ENCODE measurements around the gene FIGLA.

Gene FIGLA

DNA sequence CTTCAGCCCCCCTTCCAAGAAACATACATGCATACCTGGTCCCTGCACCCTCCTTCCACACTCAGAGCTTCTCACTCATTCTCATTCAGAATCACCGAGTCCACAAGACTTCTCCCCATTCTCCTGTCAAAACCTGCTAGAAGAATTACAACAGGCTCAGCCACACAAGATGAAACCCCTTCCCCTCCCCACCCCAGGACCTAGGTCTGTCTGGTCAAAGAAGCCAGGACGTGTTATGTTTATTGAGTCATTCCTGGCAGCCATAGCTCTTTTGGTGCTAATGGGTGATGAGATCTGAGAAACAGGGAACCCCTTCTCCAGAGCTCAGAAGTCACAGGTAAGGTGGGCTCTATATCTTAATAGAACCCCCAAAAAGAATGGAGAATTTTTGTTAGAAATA is 21.0 kb downstream of the FIGLA start:
- no peak for DNase-seq

DNA sequence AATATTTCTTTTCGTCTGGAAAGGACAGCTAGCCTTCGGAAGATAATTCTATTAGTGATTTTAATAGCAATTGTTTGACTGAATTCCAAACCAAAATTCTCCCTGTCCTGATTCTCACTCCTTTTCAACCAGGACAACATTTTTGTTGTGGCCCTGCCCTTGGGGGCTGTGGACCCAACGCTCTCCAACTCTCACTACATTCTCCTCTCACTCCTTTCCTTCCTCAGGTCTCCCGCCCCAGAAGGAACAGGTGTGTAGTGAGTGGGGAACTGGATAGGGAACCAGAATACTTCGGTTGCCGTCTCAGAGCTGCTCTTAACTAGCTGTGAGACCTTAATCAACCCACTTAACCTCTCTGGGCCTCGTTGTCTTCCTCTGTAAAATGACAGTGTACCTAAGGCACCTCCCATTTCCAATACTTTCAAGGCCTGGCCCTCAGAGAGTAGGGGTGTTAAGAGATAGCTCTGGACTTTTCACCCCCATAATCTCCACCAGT is 21.8 kb downstream of the FIGLA start:
- no peak for DNase-seq

DNA sequence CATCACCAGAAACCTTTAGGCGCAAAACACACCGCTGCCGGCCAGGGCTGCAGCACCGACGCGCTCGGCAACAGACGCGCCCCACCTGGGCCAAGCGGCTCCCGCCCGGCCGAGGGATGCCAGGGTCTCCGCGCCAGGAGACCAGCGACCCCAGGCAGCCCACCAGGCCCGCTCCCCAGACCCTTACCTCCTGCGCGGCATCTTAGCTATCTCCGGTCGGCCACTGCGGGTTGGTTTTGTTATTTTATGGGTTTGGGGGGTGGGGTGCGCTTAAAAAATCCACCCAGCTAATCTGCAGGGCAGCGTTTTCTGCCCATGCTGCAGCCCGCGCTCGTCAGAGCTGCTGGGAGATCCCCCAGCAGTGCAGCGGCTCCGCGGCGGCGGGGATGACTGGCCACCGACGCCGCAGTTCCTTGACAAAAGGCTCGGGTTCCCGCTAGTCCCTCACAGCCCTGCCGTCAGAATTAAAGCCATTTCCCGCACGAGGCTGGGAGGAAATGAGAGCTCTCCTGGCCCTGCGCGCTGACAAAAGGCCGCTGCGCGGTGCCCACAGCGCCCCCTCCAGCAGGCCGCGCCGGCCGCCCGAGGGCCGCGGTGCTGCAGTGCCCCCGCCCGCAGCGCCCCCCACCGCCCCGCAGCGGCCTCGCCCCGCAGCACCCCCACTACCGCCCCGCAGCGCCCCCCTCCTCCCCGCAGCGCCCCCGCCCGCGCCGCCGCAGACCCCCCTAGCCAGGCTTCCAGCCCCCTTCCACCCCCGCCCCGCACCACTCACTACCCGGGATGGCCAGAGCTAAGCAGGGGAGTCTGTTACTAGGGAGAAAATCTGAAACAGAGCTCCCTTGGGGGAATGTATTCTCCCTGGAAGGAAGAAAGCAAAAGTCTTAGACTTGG is 22.5 kb downstream of the FIGLA start, which contains the start of gene ADD2:
Gene ADD2, minus strand, starts transcription at position 502 of the 891 bp plus-strand sequence. CDS start 61,792 bp downstream, outside the sequence.
- DNase-seq, result peak; percentile 56

DNA sequence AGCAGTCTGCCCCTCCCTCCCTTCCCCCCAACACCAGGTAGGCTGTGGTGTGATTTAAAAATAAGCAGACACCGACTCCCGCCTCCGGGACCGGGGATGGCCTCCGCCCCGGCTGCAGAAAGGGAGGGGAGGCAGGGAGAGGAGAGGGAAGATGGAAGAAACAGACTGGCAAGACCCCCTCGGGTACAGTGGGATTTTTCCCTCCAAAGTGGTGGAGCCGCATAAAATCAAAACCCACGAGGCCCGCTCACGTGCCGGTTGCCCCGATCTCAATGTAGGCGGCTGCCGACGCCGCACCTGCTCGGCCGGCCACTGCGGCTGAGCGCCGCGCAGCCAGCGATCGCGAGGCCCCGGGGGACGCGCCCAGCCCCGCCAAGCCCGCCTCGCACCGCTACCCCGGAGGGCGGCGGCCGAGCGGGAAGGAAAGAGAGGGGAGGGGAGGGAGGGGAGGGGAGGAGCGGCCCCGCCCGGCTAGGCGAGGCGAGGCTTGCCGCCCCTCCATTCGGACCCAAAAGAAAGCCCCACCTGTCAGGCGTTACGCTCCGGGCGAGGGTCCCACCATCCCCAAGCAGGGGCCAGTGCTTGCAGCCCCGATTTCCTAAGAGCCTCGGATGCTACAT is 23.3 kb downstream of the FIGLA start:
- DNase-seq, result peak; percentile 25

DNA sequence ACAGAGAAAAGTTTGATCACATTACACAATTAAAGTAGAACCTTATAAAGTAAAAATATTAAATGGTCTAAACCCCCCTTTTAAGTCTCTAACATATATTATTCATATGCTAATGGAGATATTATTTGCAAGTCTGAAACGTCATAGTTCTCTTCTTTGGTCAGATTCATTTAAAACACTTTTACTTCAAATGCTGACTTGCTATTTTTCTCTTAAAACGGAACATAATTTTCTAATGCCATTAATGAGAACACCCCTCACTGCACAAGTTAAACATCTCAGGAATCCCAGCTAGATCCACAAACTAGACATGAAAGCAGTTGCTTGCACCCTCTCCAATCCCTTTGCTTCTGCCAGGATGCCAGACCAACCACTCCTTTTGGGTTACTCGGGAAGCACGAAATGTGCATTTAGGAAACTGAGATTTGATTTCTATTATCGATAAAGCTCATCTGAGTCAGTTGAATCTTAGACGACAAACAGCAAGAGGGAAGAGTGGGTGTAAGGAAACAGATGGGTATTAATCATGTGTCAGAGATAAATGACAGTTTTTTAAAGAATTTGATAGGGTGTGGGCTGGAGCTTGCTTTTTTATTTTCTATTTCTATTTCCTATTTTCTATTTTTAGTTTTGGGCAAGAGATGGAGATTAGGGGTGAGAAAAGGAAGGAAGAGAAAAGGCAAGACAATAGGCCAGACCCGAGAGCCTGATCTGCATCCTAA is 23.9 kb downstream of the FIGLA start:
- DNase-seq, result no peak

DNA sequence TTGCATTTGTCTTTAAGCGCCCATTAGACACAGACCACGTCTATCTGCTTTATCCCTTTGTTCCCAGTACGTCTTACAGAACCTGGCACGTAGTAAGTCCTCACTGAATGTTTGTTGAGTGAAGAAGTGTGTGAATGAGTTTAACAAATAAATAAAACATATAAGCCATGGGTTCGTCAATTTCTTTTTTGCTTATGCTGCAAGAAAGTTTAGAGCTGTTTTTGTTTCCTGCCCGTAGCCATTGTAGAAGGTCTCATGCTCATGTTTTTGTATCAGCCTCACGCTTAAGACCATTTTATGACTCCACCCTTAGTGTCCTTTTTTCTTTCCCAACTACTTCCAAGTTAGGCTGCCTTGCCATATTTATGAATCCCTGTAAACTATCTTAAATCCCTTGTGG is 24.9 kb downstream of the FIGLA start:
- DNase-seq, result no peak

DNA sequence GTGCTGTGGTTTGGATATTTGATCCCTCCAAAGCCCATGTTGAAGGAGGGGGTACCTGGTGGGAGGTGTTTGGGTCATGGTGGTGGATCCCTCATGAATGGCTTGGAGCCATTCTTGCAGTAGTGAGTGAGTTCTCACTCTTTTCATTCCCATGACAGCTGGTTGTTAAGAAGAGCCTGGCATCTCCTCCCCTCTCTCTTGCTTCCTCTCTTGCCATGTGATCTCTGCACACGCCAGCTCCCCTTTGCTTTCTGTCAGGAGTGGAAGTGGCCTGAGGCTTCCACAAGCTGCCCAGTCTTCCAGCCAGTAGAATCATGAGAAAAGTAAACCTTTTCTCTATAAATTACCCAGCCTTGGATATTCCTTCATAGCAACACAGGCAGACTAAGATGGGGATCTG is 31.0 kb downstream of the FIGLA start:
- DNase-seq, result no peak

DNA sequence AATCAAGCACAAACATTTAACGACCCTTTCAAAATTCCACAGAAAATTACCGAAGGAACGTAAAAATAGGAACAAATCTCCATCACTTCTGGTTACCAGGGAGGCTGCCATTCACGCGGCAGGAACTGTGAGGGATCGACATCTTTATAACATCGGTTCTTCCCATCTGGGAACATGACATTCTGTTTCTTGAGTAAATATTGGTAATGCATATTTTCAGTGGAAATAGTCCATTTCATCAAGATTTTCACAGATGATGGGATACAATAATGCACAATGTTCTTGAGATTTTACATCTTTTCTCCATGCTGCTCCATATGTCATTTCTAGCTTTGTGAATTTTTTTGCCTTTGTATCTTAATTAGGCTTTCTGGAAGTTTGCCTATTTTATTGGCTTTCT is 32.5 kb downstream of the FIGLA start:
- no peak for DNase-seq

DNA sequence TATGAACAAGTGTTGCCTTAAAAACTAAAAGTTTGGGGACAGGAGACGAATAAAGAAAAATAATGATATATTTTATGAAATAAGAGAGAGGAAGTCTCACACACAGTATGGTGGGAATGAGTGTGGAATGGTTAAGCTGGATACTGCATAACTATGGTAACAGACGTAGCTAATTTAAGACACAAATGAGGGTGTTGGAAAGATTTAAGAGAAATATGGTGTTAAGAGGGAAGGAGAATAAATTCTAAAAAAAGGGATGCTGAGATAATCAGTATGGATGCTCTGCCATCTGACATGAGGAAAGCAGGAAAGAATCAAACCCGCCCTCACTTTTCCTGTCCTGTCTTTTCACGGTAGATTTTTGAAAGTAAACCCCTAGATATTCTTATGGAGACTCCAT is 33.1 kb downstream of the FIGLA start:
- no peak for DNase-seq

DNA sequence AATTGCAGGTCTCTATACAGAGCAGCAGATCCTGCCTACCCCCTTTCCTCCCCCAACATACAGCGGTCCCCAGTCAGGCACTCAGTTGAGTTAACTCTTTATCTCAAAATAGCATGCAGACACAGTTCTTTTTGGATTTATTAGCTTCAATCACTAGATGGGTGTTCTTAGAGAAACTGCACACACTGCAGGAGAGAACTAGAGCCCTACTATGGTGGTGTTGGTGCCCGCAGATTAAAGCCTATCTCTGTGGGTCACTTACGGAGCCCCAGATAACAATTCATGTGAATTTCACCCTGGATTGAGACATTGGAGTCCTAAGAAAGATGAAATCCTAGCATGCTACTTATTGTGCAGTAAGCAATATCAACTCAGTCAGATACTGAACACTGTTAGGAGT is 34.3 kb downstream of the FIGLA start:
- DNase-seq, result no peak

DNA sequence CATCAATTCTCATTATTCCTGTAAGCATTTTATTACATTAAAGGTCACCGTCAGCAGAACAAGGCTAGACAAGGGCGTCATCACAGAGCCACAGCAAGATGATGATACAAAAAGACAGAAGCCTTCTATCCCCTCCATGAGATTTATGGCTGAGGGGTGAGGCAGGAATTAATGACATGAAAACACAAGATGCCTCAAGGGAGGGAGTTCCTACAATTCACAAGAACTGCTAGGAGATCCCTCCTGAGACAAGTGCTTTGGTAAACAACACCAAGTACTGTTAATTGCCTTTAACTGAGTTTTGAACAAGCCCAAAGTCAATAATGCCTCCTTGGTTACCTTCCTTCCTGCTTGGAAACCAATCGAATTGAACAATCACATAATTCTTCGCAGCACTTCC is 36.5 kb downstream of the FIGLA start:
- no peak for DNase-seq

DNA sequence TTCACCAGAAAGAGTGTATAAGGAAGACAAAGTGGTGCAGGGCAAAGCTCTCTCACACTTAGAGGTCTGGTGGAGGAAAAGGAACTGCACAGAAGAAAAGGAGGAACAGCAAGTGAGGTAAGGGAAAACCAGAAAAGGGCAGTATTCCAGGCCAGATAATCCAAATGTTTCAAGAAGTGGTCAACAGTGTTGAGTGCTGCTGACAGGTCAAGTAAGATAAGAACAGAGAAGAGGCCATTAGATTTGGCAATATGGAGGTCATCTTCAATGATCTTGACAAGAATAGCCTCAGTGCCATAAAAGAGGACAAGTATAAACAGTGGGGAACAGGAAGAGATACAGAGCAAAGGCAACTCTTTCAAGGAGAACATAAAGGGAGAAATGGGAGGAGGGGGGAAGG is 37.4 kb downstream of the FIGLA start:
- no peak for DNase-seq

DNA sequence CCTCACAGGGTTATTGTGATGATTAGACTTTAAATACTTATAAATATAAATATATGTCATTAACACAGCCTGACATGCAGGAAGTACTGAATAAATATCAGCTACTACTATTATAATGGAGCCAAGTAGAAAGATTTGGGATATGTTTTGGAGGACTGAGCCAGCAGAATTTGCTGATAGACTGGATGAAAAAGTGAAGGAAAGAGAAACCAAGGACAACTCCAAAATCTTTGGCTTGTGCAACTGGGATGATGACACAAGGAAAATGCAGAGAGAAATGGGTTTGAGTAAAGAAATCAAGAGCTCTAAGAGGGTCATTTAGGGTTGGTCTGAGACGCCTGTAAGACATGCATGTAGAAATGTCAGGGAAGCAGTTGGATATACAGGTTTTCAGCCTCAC is 38.0 kb downstream of the FIGLA start:
- DNase-seq, result no peak

DNA sequence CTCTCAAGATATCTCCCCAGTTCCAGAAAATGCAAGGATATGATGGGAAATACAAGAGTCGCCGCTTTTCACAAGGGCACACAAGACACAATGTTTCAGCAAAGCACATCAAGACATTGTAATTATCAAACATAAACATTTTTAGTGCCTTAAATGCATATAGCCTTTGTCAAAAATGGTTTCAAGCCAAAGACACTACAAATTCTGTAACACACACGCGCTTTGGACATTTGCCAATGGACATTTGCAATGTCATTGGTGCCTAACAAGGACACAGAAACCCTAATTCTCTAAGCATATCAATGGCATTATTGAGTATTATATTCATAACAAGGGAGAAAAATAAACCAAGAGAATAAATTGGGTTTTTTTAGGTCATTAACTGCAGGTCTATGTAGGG is 38.6 kb downstream of the FIGLA start:
- DNase-seq, result no peak

DNA sequence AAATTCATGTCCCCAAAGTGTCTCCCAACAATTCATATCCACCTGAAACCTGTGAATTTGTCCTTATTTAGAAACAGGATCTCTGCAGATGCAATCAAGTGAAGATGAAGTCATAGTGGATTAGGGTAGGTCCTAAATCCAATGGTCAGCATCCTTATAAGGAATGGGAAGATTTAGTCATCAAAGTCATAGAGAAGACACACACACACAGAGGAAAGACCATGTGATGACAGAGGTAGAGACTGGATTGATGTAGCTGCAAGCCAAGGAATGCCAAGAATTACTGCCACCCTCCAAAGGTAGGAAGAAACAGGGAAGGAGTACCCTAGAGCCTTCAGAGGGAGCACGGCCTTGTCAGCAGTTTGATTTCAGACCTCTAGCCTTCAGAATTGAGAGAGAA is 40.1 kb downstream of the FIGLA start:
- DNase-seq, result no peak

DNA sequence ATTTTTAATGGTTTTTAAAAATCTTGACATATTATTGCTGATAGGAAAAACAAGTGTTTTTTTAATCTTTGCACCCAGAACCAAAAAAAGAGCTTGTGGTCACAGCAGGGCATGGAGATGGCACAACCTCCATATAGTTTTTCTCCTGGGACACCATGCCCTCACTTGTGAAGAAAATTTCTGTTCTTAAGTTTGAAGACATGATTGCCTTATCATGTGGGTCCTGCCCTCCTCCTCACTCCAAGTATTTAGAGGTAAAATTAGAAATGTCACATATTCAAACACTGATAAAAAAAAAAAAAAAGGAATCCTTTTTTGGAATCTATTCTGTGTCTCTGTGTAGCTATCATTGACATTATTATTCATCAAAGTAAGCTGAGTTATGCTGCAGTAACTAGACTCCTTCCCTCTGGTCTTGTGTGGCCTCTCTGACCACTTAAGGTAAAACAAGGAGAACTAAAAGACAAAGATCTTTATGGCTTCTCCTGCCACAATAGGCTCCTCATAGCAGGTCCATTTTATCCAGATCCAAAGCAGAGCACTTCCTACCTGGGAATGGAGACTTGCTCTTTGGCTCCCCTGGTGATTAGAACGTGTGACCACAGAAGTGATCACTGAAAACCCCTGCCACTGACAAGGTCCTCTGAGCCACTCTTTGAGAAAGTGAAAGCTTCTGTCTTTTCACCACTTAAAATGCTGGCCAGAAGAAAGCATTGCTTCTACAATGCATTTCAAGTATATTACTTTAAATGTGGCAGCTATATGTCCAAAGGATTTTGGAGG is 42.2 kb downstream of the FIGLA start:
- DNase-seq, result no peak

DNA sequence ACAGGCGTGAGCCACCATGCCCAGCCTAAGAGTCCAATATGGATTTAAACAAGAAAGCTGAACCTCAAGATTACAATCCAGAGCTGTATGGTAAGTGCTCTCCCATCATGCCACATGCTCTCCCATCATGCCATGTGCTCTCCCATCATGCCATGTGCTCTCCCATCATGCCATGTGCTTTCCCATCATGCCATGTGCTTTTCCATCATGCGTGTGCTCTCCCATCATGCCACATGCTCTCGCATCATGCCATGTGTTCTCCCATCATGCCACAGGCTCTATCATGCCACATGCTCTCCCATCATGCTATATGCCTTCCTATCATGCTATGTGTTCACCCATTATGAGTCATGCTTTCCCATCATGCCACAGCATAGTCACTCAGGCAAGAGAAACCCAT is 43.2 kb downstream of the FIGLA start:
- DNase-seq, result no peak

DNA sequence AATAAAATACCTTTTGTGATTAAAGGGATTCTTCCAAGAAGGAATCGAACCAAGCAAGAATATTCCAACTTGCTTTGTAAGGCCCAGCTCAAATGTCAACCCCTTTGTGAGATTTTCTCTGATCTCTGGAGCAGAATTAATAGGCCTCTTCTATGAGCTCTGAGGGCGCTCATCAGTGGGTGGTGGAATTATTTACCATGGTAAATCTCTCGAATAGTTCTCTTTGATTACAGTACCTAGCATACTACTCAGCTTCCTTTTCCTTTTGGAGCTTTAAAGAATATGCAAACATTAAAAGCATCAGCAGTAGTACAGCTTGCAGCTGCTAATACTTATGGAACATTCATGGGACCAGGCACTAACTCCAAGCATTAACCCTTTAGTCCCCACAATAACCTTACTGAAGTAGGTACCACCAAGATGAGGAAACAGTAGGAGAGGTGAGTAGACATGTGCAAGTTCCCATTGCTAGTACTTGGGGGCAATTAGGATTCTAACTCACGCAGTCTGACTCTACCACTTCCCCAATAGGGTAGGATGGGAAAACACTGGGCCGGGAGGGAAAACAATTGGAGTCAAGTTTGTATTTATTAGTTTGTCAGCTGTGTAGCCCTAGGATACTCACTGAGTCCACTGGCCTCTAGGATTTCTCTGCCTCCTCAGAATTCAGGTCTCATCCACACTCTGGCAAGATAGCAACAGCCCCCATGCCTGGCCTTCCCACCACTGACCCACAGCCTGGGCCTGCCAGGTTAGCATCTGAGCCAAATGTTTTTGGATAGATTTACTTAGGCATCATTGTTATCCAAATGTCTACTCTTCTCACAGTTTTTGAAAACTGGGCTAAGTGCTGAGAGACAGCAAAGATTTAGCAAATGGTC is 44.1 kb downstream of the FIGLA start:
- no peak for DNase-seq

DNA sequence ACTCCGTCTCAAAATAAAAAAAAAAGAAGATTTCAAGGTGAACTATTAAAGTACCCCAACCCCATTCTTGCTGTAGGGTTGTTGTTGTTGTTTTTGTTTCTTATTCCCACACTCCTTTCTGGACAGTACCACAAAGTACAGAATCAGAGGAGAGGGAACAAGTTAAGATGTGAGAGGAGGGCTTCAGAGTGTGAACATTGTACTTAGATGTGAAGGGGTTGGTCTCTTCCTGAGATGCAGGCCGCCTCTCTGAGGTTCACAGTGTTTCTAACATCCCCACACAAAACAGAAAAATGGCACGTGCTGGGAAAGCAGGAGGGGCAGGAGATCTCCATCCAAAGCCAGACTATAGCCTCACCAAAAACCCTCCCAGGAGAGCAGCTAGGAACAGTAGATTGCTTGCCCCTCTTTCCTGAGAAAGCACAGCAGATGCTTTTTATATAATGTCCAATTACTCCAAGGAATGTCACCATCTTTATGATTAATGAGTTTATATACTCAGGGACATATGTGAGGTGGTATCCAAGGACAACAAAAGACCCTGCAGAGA is 45.1 kb downstream of the FIGLA start:
- no peak for DNase-seq

DNA sequence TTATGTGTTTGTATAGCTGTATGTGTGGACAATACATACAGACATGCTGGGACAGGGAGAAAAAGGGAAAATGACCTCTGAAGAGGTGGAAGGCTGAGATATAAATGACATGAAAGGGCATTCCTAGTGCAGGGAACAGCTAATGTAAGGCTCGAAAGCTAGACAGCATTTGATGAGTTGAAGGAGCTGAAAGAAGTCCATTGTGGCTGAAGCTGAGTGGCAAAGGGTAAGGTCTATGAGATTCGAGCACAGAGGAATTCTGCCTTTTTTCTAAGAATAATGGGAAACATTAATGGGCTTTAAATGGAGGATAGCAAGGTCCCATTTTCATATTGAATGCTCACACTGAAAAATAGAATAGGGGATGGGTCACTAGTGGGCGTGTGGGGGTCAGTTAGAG is 46.0 kb downstream of the FIGLA start:
- no peak for DNase-seq

DNA sequence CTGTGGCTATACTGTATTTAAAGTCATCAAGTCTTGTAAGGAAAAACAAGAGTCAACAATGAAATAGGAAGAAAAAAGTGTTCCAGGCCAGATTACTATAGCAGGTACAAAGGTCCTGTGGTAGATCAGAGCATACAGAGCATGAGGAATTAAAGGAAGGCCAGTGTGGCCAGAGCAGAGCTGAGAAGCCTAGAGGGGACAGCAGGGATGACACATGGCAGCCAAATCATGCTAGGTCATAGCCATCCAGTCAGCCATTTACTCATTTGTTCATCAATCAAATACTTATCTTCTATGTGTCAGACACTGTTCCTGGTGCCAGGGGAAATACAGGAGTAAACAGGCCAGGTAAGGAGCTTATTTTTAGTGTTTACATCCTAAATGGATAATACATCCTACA is 46.8 kb downstream of the FIGLA start:
- DNase-seq, result no peak
